ENCODE measurements around the gene RSPO1. TPM values are rescaled to one million over a fixed set of nuclear protein-coding genes. Genes with fewer than 3 reads are reported as not detected.

RSPO1 gene
- total and polyA plus RNA-seq, 2 of the 13 experiments (the other 11 are each of a cell fraction or from before 2014, with no cell fraction given): not detected

GRCh38 chr1:37673920-37674319 is 39.2 kb upstream of the RSPO1 start (continued):
- TF ChIP-seq, protein P1, sequence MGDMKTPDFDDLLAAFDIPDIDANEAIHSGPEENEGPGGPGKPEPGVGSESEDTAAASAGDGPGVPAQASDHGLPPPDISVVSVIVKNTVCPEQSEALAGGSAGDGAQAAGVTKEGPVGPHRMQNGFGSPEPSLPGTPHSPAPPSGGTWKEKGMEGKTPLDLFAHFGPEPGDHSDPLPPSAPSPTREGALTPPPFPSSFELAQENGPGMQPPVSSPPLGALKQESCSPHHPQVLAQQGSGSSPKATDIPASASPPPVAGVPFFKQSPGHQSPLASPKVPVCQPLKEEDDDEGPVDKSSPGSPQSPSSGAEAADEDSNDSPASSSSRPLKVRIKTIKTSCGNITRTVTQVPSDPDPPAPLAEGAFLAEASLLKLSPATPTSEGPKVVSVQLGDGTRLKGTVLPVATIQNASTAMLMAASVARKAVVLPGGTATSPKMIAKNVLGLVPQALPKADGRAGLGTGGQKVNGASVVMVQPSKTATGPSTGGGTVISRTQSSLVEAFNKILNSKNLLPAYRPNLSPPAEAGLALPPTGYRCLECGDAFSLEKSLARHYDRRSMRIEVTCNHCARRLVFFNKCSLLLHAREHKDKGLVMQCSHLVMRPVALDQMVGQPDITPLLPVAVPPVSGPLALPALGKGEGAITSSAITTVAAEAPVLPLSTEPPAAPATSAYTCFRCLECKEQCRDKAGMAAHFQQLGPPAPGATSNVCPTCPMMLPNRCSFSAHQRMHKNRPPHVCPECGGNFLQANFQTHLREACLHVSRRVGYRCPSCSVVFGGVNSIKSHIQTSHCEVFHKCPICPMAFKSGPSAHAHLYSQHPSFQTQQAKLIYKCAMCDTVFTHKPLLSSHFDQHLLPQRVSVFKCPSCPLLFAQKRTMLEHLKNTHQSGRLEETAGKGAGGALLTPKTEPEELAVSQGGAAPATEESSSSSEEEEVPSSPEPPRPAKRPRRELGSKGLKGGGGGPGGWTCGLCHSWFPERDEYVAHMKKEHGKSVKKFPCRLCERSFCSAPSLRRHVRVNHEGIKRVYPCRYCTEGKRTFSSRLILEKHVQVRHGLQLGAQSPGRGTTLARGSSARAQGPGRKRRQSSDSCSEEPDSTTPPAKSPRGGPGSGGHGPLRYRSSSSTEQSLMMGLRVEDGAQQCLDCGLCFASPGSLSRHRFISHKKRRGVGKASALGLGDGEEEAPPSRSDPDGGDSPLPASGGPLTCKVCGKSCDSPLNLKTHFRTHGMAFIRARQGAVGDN (CRISPR knock-in tag; IDR thresholded peaks at IDR 0.05): peak; percentile 13; the same call in 1 of the 2 replicates
- TF ChIP-seq NCOA2 (CRISPR knock-in tag; IDR thresholded peaks at IDR 0.05) (no peak), ZBTB8A (CRISPR knock-in tag; IDR thresholded peaks at IDR 0.05; ENCODE audit: borderline replicate concordance, low read depth) (no peak), KLF12 (CRISPR knock-in tag; IDR thresholded peaks at IDR 0.05; ENCODE audit: borderline replicate concordance) (no peak), ZNF552 (CRISPR knock-in tag; IDR thresholded peaks at IDR 0.05; ENCODE audit: borderline replicate concordance) (no peak), TSC22D2 (CRISPR knock-in tag; IDR thresholded peaks at IDR 0.05; ENCODE audit: borderline replicate concordance) (no peak), POLR2G (IDR thresholded peaks at IDR 0.05; ENCODE audit: low read depth, low read length) (no peak), HNF4A (CRISPR knock-in tag; IDR thresholded peaks at IDR 0.05) (no peak), HHEX (CRISPR knock-in tag; IDR thresholded peaks at IDR 0.05) (no peak)

GRCh38 chr1:37672136-37672870 is 37.6 kb upstream of the RSPO1 start:
- Histone ChIP-seq H3K9me3 (ENCODE audit: low read length) (no peaks in the 10 kb centered on the region), H4K20me1 (ENCODE audit: insufficient read depth, low read length) (no peaks in the 10 kb centered on the region), H3K27me3 (ENCODE audit: control insufficient read depth in 1 of 2, insufficient read depth in 2 of 2, low read length in 2 of 2) (peaks cover 3 to 63% of the 10 kb centered on the region in 2 experiments; a peak in 3 of 5 replicates), H3K79me2 (ENCODE audit: insufficient read depth, low read length) (no peaks in the 10 kb centered on the region), H3K9ac (ENCODE audit: insufficient read depth, low read depth, low read length) (no peak overlapping the region), H2AFZ (ENCODE audit: low read length) (no peak overlapping the region), H3K4me1 (ENCODE audit: insufficient read depth, low read length) (peaks cover 8% of the 10 kb centered on the region), H3K27ac (ENCODE audit: extremely low read length, insufficient read depth, low read length) (no peak overlapping the region), H3K36me3 (replicated peaks in 1 of 2; ENCODE audit: control insufficient read depth in 1 of 2, insufficient read depth in 2 of 2, low read length in 2 of 2) (no peaks in the 10 kb centered on the region), H3K4me2 (ENCODE audit: low read depth, low read length) (no peak overlapping the region), H3K4me3 (replicated peaks in 1 of 3; ENCODE audit: insufficient read depth in 1 of 3, low read depth in 2 of 3, low read length in 3 of 3) (no peak overlapping the region)
- WGBS (ENCODE audit: low lambda C conversion rate): 7% methylated on average over 8 of the region's 9 CpGs
- intact Hi-C loops (cut with micrococcal nuclease; ENCODE audit: unreplicated experiment) (no loop called here), in situ Hi-C loops (cut with HindIII; ENCODE audit: extremely low pct_ligation_motif_present, low pct_unique_long_range_greater_than_20kb) (no loop called here)
- FAIRE-seq (no peak), DNase-seq (ENCODE audit: low spot score) (no peak), ATAC-seq (no peak)
- no TSS peak for BruUV-seq (replicated peaks)
- ChIA-PET POLR2A (no interaction called here), CTCF (ENCODE audit: low intra/inter-chr PET ratio, low total read pairs) (no interaction called here)
- TF ChIP-seq, protein P2, sequence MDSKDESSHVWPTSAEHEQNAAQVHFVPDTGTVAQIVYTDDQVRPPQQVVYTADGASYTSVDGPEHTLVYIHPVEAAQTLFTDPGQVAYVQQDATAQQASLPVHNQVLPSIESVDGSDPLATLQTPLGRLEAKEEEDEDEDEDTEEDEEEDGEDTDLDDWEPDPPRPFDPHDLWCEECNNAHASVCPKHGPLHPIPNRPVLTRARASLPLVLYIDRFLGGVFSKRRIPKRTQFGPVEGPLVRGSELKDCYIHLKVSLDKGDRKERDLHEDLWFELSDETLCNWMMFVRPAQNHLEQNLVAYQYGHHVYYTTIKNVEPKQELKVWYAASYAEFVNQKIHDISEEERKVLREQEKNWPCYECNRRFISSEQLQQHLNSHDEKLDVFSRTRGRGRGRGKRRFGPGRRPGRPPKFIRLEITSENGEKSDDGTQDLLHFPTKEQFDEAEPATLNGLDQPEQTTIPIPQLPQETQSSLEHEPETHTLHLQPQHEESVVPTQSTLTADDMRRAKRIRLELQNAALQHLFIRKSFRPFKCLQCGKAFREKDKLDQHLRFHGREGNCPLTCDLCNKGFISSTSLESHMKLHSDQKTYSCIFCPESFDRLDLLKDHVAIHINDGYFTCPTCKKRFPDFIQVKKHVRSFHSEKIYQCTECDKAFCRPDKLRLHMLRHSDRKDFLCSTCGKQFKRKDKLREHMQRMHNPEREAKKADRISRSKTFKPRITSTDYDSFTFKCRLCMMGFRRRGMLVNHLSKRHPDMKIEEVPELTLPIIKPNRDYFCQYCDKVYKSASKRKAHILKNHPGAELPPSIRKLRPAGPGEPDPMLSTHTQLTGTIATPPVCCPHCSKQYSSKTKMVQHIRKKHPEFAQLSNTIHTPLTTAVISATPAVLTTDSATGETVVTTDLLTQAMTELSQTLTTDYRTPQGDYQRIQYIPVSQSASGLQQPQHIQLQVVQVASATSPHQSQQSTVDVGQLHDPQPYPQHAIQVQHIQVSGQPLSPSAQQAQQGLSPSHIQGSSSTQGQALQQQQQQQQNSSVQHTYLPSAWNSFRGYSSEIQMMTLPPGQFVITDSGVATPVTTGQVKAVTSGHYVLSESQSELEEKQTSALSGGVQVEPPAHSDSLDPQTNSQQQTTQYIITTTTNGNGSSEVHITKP (CRISPR knock-in tag; IDR thresholded peaks at IDR 0.05; ENCODE audit: low read depth): no peak
